NK-92 (cell line): ENCODE measurements around the gene FAM237B.
"Not testable (repeated sequence)": the region's sequence is repeated elsewhere in the genome, so short reads cannot be mapped to it uniquely, and the experiment has no call there.

Source experiments
- DNase-seq: peaks from one replicate; lab custom pipeline; 2025; ENCODE audit not compliant: unreplicated experiment; lab: John Stamatoyannopoulos, UW

FAM237B gene

GRCh38 chr7:90320801-90321494 is at the start of gene FAM237B:
FAM237B (minus strand) TSS chr7:90321304; CDS start chr7:90319748, 1,556 bp downstream.
- DNase-seq, result no peak

DNA sequence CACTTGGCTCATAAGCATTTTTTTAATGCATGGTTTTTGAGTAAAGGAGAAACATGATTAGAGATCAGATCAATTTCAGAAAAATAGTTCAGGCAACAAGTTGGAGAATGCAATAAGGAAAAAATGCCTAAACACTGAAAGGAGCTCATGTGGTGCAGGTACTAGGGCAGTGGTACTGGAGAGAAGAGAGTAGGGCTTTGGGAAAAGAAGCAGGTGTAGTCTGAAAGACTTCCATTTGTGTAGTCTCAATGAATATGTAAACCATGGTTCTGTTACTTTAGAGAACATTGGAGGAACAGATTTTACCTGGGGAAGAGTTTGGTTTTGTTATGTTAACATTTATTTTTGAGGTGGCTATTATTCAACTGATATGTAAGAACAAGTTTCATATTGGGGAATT is 30.9 kb upstream of the FAM237B start:
- no peak for DNase-seq

DNA sequence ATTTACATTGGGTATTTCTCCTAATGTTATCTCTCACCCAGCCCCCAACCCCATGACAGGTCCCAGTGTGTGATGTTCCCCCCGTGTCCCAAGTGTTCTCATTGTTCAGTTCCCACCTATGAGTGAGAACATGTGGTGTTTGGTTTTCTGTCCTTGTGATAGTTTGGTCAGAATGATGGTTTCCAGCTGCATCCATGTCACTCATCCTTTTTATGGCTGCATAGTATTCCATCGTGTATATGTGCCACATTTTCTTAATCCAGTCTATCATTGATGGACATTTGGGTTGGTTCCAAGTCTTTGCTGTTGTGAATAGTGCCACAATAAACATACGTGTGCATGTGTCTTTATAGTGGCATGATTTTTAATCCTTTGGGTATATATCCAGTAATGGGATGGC is 28.9 kb upstream of the FAM237B start:
- not testable (repeated sequence) for DNase-seq

- no peak for DNase-seq
Observed at GRCh38 chr7:90349305-90349704, 28.2 kb upstream of the FAM237B start.

DNA sequence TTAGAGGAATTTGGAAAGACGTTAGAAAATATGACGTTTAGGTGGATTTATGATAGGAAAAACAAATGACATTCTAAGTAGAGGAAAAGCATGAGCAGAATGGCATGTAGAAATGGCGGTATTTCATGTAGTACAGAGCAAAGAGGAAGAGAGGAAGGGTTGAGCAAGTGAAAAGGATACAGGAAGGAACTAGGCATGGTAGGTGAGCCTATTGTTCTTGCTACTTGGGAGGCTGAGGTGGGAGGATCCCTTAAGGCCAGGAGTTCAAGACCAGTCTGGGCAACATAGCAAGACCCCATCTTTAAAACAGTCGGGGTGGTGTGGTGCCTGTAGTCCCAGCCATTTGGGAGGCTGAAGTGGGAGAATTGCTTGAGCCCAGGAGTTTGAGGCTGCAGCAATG is 26.7 kb upstream of the FAM237B start:
- DNase-seq, result no peak

GRCh38 chr7:90346336-90347125 is 25.4 kb upstream of the FAM237B start, which contains the start of gene GTPBP10:
GTPBP10 (plus strand) TSS chr7:90346716; CDS start chr7:90346742, 26 bp downstream.
- peak; percentile 63 for DNase-seq

GRCh38 chr7:90345595-90346335 is 24.7 kb upstream of the FAM237B start:
- DNase-seq, result no peak

GRCh38 chr7:90345016-90345415 is 23.9 kb upstream of the FAM237B start:
- DNase-seq, result no peak

DNA sequence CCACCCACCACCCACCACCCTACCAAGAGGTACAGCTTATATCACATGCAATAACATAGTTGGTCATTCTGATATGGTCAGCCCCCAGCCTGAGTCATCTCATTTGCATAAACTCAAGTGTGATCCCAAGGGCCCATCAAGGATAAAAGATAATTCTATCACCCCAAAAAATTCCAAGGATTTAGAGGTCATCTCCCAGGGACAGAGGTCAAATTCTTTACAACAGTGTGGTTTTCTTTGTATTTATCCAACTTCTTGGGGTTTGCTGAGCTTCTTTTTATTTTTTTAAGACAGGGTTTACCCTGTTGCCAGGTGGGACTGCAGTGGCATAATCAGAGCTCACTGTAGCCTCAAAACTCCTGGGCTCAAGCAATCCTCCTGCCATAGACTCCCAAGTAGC is 16.0 kb upstream of the FAM237B start:
- no peak for DNase-seq

GRCh38 chr7:90334926-90335325 is 13.8 kb upstream of the FAM237B start:
- not testable (repeated sequence) for DNase-seq

DNA sequence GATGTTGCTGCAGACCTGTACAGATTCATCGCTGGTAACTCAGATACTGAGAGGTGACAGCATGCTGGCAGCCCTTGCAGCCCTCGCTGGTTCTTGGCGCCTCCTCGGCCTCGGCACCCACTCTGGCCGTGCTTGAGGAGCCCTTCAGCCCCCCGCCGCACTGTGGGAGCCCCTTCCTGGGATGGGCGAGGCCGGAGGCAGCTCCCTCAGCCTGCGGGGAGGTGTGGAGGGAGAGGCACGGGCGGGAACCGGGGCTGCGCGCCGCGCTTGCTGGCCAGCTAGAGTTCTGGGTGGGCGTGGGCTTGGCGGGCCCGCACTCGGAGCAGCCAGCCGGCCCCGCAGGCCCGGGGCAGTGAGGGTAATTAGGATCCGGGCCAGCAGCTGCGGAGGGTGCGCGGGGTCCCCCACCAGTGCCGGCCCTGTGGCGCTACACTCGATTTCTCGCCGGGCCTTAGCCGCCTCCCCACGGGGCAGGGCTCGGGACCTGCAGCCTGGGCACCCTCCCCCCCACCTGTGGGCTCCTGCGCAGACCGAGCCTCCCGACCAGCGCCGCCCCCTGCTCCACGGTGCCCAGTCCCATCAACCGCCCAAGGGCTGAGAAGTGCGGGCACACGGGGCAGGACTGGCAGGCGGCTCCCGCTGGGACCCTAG is 13.2 kb upstream of the FAM237B start:
- DNase-seq, result no peak

- DNase-seq, result no peak
Observed at GRCh38 chr7:90326500-90326899, 5.4 kb upstream of the FAM237B start.

DNA sequence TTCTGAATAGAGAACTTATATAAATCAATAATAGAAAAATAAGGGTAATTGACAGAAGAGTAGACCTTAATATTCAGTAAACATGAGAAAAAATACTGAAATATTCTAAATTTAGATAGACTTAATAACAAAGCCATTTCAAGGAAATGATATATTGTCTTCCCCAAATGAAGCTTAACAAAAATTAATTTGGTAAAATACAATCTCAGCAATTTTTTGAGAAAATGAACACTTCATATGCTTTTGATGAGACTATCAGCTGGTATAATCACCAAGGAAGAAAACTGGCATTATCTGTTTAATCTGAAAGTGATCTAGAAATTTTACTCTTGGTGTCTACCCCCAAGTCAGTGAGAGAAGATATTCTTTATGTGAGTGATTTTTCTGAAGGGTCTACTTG is 1.7 kb upstream of the FAM237B start:
- DNase-seq, result no peak

GRCh38 chr7:90320418-90320800 is 695 bp downstream of the FAM237B start:
- no peak for DNase-seq

- DNase-seq, result no peak
Observed at GRCh38 chr7:90320014-90320413, 1.1 kb downstream of the FAM237B start.

GRCh38 chr7:90313907-90314306 is 7.2 kb downstream of the FAM237B start:
- DNase-seq, result no peak

- no peak for DNase-seq
Observed at GRCh38 chr7:90312745-90313144, 8.4 kb downstream of the FAM237B start.

DNA sequence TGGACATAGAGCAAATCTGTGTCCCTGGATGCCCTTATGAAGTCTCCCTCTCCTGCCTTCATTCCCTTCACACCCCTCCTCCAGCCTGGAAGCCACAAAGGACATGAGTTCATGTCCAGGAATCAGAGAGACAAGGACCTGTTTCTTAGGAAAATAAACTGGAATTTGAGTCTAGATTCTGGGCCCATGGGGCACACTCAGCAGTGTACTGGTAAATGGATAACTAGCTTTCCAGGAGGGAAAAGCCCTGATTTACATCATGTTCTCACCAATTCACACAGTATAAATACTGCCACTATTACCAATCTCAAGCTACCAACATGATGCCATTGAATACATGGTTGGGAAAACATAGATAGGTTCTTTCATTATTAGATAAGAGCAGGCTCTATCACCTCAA is 9.9 kb downstream of the FAM237B start:
- no peak for DNase-seq

DNA sequence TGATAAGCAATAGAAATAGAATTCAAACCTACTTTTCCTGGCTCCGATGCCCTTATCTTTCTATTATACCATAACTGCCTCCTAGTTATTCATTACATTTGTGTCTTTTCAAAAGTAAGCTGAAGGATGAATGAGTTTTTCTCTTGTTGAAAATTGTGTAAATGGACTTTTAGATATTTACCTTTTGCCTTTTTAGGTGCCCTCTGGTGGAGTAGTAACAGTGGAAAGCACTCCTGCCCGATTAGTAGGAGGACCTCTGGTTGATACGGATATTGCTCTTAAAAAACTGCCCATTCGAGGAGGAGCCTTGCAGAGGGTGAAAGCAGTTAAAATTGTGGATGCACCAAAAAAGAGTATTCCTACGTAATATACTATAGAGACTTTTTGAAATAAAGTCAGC is 11.2 kb downstream of the FAM237B start:
- DNase-seq, result no peak

DNA sequence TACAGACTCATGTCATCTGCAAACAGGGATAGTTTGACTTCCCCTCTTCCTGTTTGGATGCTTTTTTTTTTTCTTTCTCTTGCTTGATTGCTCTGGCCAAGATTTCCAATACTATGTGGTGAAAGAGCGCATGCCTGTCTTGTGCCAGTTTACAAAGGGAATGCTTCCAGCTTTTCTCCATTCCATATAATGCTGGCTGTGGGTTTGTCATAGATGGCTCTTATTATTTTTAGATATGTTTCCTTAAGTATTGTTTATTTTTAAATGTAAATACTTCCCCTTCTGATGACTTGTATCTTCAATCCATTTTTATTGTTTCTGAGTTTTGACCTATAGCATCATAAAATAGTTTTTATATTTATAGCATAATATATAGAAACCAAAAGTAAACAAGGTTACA is 17.9 kb downstream of the FAM237B start:
- DNase-seq, result no peak
